HG02870 (cell line): ENCODE data around the gene CACNA2D4.

Experiments
- ATAC-seq: cut with Tn5 transposase; IDR thresholded peaks from one replicate; pipeline ENCODE4 v1.9.1; 2021; ENCODE audit warnings: mild to moderate bottlenecking, moderate library complexity; ENCODE audit not compliant: unreplicated experiment

CACNA2D4 gene

DNA sequence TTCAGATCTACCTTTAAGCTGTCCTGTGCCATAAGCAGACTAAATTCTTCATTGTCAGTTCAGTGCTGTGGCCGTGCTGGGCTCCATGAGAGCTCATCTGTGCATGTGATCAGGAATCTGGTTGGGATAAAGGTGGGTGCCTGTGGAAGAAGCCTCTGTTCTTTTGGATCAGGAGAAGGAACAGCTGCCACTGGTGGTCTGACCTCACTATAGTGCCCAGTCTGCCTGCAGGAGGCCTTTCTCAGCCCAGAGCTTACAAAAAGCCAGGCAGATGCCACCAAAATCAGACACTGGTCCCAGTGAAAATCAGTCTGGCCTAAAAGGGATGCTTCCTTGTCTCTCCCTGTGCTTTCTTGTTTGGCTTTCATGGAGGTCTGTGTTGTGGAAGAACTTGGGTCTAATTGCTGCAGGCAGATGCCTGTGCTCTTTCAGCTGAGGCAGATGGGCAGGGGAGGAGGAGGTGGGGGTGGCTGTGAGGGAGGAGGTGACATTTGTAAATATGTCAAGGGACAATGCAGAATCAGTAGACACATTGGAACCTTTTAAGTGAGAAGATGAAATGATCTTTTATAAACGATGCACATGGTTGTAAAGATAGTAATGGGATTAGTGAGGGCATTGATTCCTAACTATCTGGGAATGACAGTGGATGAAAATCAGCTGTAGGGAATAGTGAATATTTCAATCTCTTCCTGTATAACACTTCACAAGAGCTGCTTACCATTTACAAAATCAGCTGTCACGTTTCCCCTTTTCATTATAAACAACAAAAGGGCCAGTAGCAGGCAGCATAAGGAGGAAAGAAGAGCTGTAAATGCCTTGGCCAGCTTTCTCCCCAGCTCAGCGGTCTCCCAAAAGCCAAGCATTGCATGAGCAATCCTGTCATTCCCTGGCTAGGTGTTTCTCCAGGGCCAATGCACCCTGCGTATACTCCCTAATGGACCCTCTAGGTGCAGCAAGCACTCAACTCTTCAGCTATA is 44.6 kb downstream of the CACNA2D4 start:
- ATAC-seq: no peak

DNA sequence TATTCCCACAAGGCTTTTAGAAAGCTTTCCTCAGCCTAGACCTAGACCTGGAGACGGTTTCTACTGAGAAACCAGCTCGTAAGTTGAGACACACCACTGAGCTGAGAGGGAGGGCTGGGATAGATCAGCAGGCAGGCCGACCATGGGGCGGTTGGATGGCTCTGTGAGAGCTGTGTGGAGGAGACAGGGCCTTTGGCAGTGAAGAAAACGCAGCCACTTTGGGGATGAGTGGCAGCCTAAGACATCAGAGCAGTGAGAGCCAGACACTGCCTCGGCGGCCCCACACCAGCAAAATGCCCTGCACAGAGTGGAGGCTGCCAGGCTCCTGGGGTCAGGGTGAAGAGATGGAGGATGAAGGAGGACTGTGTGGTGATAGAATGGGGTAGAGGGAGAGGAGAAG is 46.0 kb downstream of the CACNA2D4 start:
- no peak for ATAC-seq

DNA sequence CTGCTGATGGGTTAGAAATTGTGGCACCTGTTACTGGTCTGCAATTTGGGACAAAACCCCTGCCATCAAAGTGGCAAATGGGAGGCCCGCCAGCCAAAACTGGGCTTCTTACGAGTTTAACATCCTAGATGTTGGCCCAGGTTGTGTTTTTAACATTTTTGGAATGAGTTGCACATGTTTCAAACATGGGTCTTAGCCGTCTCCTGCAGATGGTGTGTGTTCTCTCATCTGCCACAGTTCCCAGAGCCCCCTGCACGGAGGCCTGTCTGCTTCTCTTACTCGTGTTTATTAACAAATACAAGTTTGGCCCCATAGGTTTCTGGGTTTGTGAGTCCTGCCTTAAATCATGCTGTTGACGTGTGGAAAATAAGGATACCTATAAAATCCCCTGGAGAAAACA is 46.5 kb downstream of the CACNA2D4 start:
- ATAC-seq: no peak

DNA sequence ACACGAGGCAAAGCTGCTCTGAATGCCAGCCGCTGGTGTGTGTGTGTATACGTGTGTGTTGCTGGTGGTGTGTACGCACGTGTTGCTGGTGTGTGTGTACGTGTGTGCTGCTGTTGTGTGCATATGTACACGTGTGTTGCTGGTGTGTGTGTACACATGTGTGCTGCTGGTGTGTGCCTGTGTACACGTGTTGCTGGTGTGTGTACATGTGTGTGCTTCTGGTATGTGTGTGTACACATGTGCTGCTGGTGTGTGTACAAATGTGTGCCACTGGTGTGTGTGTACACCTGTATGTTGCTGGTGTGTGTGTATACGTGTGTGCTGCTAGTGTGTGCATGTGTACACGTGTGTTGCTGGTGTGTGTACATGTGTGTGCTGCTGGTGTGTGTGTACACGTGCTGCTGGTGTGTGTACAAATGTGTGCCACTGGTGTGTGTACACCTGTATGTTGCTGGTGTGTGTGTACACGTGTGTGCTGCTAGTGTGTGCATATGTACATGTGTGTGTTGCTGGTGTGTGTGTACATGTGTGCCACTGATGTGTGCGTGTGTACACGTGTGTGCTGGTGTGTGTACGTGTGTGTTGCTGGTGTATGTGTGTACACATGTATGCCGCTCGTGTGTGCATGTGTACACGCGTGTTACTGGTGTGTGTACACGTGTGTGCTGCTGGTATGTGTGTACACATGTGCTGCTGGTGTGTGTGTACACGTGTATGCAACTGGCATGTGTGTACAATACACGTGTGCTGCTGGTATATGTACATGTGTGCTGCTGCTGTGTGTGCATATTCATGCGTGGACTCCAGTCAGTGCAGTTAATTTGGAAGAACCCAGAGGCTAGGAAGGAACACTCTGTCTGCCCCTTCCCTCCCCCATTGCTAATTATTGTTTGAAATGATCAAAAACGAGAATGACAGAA is 47.2 kb downstream of the CACNA2D4 start:
- no peak for ATAC-seq

DNA sequence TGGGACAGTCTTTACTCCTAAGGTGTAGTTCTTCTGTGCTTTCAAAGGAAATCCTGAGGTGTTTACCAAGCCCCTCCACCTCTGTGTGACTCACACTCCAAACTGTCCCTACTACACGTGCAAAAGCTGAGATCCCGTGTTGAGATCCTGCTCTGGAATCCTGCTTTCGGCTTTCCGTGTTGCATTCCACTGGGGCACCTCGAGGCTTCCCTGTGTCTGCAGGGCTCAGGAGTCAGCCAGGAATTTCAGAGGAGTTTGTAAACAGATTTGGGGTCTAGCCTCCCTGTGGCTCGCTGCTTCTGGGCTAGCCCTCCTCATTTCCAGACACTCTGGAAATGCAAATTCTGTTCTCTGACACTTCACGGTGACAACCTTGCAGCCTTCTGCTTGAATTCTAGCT is 48.4 kb downstream of the CACNA2D4 start:
- no peak for ATAC-seq

DNA sequence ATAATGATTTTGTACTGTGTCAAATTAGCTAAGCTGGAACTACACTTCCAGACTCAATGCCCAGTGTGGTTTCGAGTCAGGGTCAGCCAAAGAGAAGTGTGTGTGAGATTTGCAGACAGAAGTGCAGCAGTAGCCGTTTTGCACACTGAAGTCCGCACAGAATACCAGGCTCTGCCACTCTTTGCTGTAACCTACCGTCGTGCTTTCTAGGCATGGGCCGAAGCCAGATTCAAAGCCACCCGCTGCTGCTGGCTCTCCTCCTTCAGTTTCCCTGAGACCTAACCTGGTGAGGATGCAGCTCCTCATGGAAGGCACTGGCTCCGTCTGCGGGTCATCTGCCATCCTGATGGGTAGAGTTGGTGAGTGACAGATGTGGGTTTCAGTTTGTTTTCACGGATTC is 49.3 kb downstream of the CACNA2D4 start:
- no peak for ATAC-seq

DNA sequence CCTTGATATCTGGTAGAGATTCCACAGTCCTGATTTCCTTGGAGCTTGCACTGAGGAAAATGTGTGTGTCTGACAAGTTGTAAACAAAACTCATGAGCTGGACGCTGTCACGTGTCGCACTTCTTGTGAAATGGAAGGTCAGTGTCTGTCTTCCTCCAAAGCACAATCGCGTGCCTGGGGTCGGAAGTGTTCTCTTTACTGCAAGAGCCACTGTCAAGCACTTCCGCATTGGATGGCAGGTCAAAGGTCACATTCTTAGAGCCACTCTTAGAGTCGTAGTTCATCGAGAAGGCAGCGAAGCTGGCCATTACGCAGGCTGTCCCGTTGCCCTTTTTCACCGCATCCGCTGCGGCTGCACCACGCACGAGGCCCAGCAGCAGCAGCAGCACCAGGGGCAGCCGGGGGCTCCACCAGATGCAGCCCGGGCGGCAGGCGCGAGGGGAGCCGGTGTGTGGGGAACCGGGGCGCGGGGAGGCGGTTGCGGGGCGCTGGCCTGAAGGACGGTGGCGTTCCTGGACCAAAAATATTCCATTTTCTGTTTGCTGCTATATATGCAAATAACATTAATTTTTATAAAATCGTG is 53.1 kb downstream of the CACNA2D4 start:
- no peak for ATAC-seq

DNA sequence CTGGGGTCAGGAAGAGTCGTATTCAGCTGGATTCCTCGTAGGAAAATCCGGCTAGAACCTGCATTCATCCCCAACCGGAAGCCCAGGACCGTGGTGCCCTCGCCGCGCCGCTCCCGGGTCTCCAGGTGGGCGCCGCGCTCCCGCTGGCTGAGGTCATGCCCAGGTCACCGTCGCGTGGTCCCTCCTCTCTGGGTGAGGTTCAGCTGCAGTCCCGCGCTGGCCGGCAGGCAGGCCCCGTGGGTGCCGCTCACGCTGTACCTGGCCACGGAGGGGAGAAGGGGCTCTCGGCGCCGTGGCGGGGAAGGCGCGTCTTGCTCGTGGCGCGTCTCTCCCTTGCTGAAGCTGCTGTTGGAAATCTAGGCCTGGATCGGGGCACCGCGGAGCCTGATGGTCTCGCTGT is 53.6 kb downstream of the CACNA2D4 start:
- ATAC-seq: no peak

DNA sequence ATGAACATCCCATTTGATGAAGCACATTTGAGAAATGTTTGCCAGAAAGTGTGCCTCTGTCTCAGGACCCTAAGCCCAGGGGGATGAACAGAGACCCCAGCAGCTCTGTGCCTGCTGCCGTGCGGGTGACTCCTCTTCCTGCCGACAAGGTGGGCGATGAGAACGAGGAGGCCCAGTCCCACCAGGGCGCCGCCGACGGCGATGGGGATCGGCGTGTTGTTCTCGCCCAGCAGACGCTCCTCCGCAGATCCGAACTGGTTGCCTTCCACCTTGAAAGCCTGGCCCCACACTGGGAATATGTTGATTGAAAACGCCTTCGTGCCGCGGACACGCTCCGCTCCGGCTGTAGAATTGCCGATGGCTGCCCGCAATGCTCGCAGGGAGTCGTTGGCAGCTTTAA is 54.0 kb downstream of the CACNA2D4 start:
- no peak for ATAC-seq

DNA sequence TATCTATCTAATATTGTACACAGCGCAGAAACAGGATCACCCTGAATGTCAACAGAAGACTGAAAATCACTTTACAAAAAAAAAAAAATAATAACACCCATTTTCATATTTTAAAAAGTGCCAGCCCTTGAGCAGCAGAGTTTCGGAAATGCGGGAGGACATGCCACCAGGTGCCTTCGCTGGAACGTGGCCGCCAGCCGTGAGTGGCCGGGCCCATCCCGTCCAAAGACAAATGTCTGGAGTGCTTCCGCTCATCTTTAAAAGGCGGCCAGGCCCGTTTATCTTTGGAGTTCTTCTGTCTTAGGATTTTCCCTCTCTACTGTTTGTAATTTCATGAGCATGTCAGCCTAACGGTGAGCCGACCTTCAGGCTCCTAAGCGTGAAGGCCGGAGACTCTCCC is 54.6 kb downstream of the CACNA2D4 start:
- no peak for ATAC-seq

DNA sequence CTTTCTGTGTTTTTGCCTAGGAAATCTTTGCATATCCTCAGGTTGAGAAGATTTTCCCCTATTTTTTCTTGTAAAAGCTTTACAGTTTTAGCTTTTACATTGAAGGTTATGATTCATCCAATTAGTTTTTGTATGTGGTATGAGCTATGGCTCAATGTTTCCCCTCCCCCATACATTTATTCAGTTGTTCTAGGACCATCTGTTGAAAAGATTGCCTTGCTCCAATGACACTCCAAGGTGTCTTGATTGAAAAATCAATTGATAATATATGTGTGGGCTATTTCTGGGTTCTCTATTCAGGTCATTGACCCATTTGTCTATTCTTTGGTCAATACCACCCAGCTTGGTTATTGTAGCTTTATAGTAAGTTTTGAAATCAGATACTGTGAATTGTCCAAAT is 55.5 kb downstream of the CACNA2D4 start:
- no peak for ATAC-seq

DNA sequence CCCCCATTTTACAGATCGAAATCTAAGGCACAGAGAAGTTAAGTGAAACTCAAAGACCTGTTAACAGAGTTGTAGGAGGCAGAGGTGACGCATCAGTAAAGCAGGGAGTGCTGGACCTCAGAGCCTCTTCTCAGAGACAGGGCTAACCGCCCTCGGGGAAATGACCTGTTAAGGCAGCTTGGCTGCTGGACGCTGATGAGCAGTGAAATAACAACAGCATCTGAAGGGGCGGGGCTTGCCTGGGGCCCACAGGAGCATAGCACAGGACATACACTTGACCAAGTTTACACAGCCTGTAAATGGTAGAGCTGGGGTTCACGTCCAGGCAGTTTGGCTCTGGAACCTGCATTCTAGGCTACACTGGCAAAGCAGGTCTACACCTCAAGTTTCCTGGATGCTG is 58.8 kb downstream of the CACNA2D4 start:
- ATAC-seq: no peak

DNA sequence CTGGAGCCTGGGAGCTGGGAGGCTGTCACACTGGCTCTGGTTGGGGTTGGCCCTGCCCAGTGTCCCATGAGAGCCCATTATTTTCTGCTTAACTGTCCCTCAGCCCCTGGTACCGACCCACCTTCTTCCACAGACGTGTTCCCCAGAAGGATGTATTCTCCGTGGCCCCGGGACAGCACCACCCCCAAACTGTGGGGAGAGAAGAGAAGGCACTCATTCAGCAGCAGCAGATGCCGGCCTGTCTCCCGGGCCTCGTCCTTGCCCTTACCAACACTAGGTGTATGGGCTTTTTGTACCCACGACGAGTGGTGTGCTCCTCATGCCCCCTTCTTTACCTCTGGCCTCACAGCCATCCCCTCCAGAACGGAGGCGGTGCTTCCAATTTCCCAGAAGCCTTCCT is 60.0 kb downstream of the CACNA2D4 start:
- no peak for ATAC-seq

DNA sequence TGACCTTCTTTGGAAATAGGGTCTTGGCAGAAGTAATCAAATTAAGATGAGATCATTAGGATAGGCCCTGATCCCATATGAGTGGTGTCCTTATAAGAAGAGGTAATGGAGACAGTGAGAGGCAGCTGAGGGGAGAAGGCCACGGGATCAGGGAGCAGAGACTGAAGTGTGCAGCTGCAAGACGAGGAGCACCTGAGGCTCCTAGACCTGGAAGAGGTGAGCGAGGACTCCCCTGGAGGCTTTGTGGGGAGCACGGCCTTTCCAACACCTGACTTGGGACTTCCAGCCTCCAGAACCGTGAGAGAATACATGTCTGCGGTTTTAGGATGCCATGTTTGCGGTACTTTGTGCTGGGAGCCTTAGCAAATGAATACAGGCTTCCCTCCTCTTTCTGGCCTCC is 60.6 kb downstream of the CACNA2D4 start:
- ATAC-seq: no peak

DNA sequence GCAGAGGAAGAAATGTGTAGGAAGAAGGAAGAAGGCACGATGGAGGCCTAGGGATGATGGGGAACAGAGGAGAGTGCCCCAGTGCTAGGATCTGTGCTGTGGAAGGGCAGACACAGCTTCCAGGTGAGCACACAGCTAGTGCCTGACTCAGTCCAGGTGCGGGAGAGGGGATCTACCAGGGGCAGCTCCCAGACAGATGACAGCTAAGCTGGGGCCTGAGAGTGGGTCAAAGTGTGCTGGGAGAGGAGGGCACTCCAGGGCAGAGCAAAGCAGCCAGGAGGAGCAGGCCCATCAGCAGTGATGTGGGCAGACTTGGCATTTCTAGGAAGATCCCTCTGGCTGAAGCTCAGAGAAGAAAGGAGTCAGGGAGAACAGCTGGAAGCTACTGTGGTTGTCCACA is 61.4 kb downstream of the CACNA2D4 start:
- ATAC-seq: no peak

DNA sequence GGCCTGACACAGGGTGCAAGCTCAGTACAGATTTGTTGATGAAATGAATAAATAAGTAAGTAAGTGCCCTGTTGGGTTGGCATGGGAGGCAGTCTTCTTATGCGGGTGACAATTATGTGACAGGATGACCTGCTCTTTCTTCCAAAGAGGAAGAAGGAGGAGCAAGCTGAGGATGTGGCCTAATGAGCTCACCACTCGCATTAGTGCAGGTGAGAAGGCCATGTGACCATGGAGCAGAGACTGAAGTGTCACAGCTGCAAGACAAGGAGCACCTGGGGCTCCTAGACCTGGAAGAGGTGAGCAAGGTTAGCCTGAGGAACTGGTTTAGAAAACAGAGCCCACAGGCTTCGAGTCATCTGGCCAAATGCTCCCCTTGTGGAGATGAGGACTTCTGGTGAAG is 63.2 kb downstream of the CACNA2D4 start:
- ATAC-seq: no peak

DNA sequence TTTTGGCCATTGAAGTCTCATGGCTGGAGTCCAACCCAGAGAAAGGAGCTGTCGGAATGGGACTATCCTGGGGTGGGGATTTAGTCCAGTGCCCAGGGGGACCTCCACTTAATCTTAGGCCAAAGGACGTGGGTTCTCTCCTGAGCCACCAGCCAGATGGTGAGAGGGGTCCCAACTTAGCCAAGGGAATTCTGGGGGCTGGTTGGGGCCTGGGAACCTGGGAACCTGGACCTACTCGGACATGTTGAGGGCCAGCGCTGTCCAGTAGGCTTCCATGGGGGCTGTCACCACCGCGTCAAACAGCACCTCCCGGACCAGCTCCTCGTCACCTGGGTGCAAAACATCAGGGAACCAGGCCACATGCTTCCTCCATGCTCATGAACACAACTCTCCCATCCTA is 64.7 kb downstream of the CACNA2D4 start:
- ATAC-seq: no peak

DNA sequence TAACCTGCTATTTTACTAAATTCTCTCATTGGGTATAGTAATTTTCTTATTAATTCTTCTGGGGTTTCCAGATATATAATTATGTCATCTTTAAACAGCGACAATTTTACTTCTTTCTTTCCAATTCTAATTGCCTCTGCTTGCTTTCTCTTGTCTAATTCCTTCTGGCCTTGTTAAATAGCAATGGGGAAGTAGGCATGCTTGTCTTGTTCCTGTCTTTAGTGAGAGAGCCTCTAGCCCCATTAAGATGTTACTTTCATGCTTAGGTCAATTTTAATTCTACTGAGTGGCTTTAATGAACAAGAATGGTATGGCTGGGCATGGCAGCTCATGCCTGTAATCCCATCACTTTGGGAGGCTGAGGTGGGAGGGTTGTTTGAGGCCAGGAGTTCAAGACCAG is 66.4 kb downstream of the CACNA2D4 start:
- ATAC-seq: no peak

DNA sequence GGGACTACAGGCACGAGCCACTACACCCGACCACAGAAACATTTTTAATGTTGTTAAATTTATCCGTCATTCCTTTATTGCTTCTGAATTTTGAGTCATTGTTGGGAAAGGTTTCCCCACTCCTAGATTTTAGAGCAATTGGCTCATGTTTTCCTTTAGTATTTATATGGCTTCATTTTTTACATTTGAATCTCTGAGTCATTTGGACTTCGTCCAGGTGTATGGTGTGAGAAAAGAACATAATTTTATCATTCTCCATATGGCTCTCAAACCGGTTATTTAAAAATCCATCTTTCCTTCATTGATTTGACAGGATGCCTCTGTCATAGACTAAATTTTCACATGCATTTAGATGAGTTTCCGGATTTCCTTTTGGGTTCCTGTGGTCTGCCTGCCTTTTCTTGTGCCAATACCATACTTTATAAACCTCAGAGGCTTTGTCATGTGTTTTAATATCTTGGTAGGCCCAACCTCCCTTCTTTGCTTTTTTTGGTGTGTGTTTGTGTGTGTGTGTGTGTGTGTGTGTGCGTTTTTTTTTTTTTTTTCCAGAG is 67.2 kb downstream of the CACNA2D4 start:
- no peak for ATAC-seq

DNA sequence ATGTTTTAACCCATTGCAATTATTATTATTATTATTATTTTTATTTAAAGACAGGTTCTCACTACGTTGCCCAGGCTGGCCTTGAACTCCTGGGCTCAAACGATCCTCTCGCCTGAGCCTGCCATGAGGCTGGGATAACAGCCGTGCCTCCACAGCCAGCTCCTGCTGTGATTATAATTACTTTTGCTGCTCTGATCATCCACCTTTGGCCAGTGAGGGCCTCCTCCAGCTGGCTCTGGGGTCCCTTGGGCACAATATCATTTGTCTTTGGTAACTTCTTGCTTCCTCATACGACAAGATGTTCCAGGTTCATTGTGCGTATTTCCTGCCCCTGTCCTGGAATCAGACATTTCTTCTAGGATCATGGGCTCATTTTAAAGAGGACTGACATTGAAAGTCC is 69.7 kb downstream of the CACNA2D4 start:
- no peak for ATAC-seq

DNA sequence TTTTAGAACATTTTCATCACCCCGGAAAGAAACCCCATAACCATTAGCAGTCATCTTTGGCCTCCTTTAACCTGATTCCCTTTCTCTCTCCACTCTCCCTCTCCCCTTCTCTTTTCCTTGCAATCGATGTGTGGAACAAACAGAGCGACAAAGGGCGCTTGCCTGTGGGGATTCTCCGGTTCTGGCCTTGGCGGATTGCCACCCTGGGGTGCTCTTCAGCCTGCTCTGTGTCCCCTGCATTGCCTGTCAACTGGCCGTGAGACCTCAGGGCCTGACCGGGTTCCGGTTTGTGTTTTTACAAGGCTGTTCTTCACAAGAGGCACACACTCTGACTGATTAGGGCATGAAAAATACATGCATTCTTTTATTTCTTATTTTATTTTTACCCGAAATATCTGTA is 70.3 kb downstream of the CACNA2D4 start:
- ATAC-seq: no peak
